ENCODE results near the gene TLCD3B.

TLCD3B gene, protein sequence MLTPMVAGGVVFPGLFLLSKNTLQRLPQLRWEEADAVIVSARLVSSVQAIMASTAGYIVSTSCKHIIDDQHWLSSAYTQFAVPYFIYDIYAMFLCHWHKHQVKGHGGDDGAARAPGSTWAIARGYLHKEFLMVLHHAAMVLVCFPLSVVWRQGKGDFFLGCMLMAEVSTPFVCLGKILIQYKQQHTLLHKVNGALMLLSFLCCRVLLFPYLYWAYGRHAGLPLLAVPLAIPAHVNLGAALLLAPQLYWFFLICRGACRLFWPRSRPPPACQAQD

DNA sequence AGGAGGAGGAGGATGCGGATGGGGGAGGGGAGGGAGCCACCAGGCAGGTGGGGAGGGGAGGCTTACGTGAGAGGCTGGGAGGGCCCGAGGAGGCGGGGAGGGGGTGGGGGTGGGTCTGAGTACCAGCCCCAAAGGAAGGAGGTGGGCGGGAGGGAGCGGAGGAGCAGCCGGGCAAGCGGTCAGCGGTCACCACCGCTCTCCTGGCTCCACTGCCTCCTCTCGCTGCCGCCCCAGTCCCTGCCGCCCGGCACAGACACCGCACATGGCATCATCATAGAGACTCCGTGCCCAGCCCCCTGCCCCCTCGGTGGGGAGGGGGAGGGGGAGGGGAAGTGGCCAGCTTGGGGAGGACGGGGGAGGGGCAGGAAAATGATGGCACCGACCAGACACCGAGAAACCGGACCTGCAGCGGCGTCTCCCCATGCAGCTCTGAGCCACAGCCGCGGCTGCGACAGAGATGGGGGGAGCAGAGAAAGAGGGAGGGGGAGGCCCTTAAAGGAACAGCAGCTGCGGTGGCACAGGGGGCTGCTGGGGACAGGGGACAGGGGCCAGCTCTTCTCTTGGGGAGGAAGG is at the start of gene TLCD3B:
Gene TLCD3B, minus strand, starts transcription at position 431 of the 573 bp plus-strand sequence. CDS start 744 bp downstream, outside the sequence.
- DNase-seq (ENCODE audit: low spot score): no peak

DNA sequence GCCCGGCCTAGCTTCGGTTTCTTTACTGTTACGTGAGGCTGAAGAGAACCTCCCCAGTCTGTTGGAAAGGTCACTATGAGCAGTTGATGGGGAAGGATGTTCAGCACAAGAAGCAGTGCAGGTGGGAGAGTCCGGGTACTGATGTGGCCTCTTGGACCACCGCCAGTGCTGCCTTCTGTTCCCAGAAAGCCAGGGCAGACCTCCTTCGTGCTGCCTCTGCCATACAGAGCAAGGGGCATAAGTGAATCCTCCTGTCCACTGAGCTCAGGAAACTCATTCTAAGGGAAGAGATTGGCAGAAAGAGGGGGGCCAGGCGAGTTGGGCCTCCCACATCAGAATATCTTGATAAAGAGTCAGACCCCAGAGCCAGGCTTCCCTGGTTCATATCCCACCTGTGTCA is 48.4 kb upstream of the TLCD3B start:
- DNase-seq (ENCODE audit: low spot score): no peak

DNA sequence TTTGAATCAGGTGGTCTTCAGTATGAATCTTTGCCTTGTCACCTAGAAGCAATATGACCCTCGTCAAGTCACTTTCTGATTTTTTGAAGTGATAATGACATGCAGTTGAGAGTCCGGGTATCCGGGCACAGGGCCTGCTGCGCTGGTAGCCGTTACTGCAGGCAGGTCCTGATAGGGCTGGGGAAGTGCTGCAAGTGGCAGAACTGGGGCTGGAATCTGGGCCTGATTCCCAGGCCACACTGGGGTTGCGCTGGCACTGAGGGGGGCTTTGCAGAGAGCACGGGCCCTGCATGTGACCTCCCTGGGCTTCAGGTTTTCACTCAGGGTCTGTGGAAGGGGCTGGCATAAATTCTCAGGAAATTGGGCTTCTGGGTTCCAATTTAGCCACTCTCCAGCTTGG is 47.7 kb upstream of the TLCD3B start:
- DNase-seq (ENCODE audit: low spot score): no peak

DNA sequence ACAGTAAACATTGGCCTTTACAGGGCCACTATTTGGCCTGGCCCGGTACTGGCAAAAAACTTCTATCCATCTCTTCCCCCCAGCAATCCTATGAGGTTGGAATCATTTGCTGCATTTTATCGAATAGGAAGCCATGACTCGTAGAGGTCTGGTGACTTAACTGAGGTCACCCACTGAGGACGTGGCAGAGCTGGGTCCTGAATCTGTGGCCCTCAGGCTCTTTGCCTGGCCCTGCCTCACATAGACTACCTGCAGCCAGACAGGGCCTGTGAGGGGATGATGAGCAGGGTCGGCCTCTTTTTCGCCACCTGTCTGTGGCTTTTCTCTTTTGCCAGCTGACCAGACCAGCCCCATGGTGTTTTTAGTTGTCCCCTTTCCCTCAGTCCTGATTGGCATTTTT is 46.6 kb upstream of the TLCD3B start:
- peak; percentile 55 for DNase-seq (ENCODE audit: low spot score)

DNA sequence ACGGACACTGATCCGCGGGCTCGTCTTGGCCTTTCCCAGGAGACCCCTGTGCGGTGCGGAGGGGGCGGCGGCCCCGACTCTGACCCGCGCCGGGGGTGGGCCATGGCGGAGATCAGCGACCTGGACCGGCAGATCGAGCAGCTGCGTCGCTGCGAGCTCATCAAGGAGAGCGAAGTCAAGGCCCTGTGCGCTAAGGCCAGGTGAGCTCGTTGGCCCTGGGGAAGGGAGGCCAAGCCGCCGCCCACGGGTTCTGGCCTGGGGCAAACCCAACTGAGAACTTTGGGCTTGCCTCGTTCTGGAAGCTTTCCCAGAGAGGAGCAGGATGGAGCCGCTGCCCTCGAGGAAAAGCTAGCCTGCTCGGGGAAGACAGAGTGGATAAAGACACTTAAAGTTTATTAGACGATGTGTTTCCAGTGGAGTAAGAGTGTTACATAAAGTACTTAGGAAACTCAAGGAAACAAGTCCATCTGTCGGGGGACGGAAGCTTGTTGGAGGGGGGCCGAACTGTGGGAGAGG is 45.3 kb upstream of the TLCD3B start:
- DNase-seq (ENCODE audit: low spot score): no peak

DNA sequence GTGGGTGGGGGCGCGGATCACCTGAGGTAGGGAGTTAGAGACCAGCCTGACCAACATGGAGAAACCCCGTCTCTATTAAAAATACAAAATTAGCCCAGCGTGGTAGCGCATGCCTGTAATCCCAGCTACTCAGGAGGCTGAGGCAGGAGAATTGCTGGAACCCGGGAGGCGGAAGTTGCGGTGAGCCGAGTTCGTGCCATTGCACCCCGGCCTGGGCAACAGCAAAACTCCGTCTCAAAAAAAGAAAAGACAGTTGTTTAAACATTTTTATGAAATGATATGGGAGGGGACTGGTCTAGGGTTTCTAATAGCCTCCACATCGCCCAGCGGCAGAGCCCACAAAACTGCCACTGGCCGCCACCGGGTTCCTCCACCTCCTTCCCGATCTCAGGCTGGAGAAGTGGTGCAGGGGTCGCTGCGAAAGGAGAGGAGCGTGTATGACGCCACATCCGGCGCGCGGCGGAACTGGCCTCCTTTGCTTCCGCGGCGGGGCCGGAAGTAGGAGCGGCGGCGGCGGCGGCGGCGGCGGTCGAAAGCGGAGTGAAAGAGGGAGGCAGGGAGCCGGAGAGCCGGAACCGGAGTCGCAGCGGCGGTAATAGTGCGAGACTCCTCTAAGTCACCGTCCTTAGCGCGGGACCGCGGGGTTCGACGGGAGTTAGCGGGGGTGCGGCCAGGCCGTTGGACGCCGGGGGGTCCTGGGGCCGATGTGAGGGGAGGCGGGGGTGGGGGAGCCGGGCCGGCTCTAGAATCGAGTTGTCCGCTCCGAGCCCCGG is 44.6 kb upstream of the TLCD3B start, which contains the start of gene PPP4C:
Gene PPP4C, plus strand, starts transcription at position 492 of the 773 bp plus-strand sequence. CDS start 384 bp downstream, outside the sequence.
- peak; percentile 83 for DNase-seq (ENCODE audit: low spot score)

DNA sequence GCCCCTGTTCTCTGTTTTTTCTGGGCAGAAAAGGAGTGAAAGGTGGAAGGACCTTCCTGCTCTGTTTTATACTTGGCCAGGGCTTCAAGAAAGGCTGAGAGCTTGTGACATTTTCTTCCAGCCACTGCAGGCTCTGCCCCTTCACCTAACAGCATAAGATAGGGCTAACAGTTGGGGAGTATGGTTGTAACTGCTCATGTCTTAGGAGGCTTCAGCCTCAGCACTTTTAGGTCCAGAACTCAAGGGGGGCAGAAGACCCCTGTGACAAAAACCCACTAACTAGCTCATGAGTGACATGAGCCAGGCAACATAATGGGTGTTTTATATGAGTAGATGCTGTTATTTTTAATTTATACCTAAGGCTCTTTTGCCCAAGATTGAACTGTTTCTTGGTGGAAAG is 39.4 kb upstream of the TLCD3B start:
- no peak for DNase-seq (ENCODE audit: low spot score)

DNA sequence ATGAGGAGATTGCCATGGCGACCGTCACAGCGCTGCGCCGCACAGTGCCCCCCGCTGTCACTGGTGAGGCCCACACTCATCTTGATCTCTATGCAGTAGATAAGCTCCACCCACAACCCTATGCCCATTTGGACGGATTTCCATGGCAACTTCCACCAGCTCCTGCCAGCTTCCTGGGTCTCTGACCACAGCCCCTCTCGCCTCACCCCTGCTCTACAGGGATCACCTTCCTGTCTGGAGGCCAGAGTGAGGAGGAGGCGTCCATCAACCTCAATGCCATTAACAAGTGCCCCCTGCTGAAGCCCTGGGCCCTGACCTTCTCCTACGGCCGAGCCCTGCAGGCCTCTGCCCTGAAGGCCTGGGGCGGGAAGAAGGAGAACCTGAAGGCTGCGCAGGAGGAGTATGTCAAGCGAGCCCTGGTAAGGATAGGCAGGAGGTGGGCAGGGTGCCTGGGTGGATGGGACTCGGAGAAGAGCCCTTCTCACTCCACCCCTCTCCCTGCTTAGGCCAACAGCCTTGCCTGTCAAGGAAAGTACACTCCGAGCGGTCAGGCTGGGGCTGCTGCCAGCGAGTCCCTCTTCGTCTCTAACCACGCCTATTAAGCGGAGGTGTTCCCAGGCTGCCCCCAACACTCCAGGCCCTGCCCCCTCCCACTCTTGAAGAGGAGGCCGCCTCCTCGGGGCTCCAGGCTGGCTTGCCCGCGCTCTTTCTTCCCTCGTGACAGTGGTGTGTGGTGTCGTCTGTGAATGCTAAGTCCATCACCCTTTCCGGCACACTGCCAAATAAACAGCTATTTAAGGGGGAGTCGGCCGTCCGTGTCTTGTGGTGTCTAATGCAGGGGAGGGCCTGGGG is 38.8 kb upstream of the TLCD3B start:
- DNase-seq (ENCODE audit: low spot score): no peak

DNA sequence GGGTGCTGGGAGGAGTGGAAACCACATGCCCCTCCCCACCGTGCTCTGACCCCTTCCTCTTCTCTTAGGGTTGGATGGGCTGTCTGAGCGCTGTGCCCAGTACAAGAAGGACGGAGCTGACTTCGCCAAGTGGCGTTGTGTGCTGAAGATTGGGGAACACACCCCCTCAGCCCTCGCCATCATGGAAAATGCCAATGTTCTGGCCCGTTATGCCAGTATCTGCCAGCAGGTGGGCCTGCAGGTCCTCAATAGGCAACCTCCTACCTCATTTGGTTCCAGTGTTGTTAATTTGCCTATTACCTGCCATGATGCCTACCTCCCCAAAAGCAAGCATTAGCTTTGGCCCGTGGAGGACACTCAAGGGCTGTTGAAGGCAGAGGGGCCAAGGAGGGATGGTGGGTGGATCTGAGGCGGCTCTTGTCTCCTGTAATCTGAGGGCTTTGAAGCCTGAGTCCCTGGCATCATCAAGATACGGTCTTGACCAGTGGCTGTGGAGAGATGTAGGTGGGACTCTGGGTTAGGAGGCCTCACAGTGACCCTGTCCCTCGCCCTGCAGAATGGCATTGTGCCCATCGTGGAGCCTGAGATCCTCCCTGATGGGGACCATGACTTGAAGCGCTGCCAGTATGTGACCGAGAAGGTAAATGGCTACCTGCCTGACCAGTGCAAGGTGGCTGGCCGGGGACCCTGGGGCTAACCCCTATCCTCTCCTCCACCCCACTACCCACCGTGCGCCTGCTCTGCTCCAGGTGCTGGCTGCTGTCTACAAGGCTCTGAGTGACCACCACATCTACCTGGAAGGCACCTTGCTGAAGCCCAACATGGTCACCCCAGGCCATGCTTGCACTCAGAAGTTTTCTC is 37.9 kb upstream of the TLCD3B start:
- no peak for DNase-seq (ENCODE audit: low spot score)

DNA sequence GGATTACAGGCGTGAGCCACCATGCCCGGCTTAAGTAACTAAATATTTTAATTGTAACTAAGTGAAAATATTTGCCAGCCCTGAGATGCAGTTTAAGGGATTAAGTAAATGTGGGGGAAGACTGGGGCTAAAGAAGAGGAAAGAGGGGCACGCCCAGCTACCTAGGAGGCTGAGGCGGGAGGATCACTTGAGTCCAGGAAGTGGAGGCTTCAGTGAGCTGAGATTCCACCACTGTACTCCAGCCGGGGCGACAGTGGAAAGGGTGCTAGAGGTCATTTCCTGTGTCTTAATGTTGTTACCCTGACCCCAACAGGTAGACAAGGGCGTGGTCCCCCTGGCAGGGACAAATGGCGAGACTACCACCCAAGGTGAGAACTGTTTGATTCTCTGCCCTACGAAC is 37.3 kb upstream of the TLCD3B start:
- no peak for DNase-seq (ENCODE audit: low spot score)

DNA sequence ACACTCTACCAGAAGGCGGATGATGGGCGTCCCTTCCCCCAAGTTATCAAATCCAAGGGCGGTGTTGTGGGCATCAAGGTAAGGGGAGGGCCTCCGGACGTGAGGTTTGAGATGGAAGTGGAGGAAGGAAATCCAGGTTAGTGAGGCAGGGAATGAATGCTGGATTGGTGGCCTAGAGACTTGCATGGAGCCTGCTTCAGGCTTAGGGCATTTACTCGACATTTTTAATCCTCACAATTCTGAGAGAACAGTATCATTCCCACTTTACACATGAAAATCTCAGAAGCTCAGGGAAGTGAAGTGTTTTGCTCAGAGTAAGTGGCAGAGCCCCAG is 36.5 kb upstream of the TLCD3B start:
- no peak for DNase-seq (ENCODE audit: low spot score)

DNA sequence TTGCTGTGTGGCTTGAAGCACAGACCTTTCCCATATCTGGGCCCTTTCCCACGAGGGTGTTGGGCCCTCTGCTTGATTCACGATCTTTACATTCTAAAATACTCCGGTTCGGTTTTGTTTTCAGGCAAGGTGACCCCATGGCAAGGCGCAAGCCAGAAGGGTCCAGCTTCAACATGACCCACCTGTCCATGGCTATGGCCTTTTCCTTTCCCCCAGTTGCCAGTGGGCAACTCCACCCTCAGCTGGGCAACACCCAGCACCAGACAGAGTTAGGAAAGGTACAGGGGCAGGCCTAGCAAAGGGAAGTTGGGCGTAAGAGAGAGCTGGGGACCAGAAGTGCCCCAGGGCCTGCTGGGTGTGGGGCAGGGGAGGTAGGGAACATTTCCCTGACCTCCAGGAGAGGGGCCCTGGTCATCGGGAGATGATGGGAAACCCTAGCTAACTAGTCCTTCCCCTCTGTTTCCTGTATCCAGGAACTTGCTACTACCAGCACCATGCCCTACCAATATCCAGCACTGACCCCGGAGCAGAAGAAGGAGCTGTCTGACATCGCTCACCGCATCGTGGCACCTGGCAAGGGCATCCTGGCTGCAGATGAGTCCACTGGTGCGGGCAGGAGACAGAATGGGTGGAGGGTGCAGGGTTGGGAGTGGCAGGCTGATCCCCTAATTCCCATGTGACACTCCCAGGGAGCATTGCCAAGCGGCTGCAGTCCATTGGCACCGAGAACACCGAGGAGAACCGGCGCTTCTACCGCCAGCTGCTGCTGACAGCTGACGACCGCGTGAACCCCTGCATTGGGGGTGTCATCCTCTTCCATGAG is 35.9 kb upstream of the TLCD3B start:
- DNase-seq (ENCODE audit: low spot score): no peak

DNA sequence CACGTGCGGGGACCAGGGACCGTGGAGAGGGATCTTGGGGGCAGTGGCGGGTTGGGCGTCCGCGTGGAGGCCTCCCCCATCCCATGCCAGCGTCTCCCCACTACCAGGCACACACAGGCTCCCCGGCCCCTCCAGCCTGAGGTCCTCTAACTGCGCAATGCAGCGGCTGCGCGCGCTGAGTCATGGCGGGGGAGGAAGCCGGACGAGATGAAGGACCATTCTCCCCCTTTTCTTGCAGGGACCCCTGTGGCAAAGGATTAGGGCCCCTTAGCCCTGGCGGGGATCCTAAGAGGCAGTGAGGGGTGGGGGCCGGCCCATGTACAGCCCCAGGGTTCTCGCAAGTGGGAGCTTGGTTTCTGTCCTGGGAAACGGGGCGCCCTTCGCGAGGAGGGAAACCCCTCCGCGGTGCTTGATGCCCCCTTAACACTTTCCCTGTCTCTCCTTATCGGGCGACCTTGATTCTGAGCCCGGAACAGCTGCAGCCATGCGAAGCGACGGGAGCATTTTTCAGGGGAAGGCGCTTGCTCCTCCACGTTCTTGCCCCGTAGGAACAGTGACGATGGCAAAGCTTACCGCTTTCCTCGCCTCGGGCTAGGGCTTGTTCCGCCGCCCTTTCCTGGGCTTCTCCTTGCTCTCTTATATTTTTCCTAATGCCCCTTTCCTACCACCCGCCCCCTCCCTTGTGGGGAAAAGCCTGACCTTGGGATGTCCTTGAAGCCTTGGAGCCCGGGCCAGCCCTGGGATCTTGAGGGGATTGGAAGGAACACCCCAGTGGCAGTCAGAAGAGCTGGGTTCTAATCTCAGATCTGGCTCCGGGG is 35.1 kb upstream of the TLCD3B start:
- DNase-seq (ENCODE audit: low spot score): no peak

DNA sequence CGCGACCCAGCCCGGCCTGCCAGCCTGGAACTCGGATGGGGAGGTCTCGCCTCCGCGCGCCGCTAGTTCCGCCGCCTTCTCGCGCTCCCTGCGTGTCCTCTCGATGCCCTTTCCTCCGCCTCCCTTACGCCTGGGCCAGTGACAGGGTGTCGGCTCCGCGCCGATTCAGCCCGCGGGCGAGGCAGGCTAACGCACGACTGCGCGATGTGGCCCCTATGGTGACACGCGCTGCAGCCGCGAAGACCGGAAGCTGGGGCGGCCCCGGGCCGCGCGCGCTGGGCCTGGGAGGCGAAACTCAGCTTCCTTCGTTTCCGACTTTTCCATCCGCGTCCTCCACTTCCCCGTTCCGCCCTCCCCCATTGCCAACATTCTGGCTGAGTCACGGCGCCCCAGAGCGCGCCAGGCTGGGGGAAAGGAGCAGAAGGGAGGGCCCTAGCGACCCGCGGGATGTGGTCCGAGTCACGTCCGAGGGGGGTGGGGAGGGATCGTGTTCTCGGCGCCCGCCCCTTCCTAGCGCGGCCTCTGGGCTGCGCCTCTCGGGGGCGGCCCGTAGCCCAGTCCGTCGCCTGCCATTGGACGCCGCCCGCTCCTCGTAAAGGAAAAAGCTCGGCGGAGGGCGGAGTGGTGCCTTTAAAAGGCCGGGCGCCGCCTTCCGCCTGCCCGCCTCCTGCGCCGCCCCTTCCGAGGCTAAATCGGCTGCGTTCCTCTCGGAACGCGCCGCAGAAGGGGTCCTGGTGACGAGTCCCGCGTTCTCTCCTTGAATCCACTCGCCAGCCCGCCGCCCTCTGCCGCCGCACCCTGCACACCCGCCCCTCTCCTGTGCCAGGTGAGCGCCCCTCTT is 34.3 kb upstream of the TLCD3B start, which contains the start of gene ALDOA:
Gene ALDOA, plus strand, starts transcription at position 659 of the 841 bp plus-strand sequence. CDS start 1,138 bp downstream, outside the sequence.
- DNase-seq (ENCODE audit: low spot score): peak; percentile 99

DNA sequence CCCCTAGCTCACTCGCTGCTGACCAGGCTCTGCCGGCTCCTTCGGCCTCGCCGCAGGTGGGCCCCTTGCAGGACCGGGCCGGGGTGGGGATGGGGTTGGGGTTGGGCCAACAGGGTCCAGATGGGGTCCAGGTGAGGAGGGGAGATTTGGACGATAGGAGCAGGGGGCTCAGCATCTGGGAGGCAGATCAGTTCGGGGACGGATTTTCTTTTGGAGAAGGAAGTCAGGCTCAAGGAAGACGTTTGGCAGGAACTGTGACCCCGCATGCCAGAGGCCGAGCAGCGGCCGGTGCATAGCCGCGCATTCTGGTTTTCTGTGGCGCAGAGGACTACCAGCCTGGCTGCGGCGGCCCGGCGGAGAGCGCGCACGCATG is 33.6 kb upstream of the TLCD3B start:
- DNase-seq (ENCODE audit: low spot score): no peak

DNA sequence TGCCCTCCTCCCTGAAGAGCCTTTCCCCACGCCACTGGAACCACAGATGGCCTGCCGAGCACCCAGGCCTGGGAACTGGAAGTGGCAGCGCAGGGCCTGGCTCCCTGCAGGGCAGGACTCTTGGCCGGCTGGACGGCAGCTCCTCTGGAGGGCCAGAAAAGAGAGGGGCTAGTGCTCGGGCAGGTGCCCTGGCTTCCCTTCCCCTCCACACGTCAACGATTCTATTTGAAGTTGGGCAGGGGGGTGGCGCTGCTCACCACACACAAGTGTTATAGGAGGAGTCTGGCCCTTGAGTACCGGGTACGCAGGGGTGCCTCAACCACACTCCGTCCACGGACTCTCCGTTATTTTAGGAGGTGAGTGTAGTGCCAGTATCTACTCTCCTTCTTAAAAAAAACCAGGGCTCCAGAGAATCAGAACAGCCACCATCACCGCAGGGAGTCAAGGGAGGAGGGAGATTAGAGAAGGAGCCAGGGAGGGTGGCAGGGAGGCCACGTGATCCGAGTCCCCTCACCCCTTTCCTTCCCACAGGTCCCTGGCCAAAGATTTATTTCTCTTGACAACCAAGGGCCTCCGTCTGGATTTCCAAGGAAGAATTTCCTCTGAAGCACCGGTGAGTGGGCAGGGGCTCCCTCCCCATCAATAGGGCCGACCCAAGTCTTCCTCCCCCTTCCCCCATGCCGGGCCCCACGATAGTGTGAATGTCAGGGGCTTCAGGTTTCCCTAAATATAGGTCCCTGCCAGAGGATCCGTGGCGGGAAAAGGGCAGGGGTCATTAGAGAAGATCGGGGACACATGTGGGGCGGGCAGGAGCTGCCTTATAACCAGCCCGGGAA is 33.0 kb upstream of the TLCD3B start:
- no peak for DNase-seq (ENCODE audit: low spot score)

DNA sequence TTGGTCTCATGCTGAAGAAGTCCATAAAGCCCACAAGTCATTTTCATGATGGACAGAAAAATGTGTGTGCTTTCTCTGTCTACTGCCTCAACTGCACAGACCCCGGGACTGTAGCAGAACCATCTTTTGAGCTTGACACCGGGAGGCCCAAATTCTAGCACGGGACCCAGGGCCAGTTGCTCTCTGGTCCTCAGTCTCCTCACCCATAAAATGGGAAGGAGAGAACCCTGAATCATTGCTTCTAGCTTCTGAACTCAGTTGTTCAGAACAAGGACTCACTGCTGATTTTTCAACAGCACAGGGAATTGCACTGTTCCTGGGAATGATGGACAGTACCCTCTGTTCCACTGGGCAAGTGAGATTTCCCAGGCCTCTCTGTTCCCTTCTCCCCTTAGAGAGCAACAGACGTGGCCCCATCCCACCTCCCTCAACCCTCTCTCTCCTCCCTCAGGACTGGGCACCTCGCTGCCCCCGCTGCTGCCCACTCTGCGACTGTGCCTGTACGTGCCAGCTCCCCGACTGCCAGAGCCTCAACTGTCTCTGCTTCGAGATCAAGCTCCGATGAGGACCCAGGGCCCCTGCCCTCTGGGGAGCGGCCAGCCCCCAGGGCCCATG is 32.3 kb upstream of the TLCD3B start:
- no peak for DNase-seq (ENCODE audit: low spot score)

All from kidney capillary endothelial cell (primary cell).